K562 (cell line): ENCODE measurements around the gene ZC3H18. TPM values are rescaled to one million over a fixed set of nuclear protein-coding genes. Genes with fewer than 3 reads are reported as not detected.
A peak's percentile ranks its signal among the peaks of the same experiment; 100 is the strongest.

Source experiments
- ATAC-seq: fragments of 200-7000 bp; cut with Tn5 transposase; 3 replicates; pipeline ENCODE4 v1.9.1; 2020; ENCODE audit warnings: moderate library complexity
- BruUV-seq: library from RNA; stranded (reverse); fragments of 400-500 nt; replicated peaks from 2 replicates; lab custom pipeline; 2021; lab: Mats Ljungman, UMichigan
- CTCF ChIA-PET: fragments of 300-600 bp; formaldehyde crosslinking; extraction: SDS; loops from one replicate; lab custom pipeline; 2021; ENCODE audit warnings: low intra/inter-chr PET ratio; lab: Yijun Ruan, JAX
- POLR2A ChIA-PET: fragments of 300-600, 350-650 bp; sonication (Branson Sonifier 250); formaldehyde crosslinking; extraction: SDS; loops from one replicate; lab custom pipeline; 2021; ENCODE audit warnings: antibody characterized with exemption, inconsistent platforms; lab: Yijun Ruan, JAX
- DNase-seq, 4 experiments: peaks; one replicate each; pipeline versions ENCODE4 v3.0.0 to v3.0.0-alpha.2; 2011 to 2018; ENCODE audit warnings: low spot score in 3 of 4, mixed read lengths in 3 of 4; ENCODE audit errors: extremely low read depth in 1 of 4
- FAIRE-seq: peaks from 2 replicates; lab custom pipeline; 2011; peaks lifted over from hg19 to GRCh38; lab: Jason Lieb, UNC
- H2AFZ ChIP-seq: 2 replicates; pipeline ENCODE4 v1.6.0; 2011; ENCODE audit warnings: low read depth, low read length, control low read depth, inconsistent platforms
- H3K27ac ChIP-seq: fragments of 200-600 bp; 3 replicates; pipeline ENCODE4 v1.8.0; 2011; ENCODE audit warnings: low read depth, mild to moderate bottlenecking, control low read depth, inconsistent platforms, low read length, moderate library complexity, mixed read lengths; ENCODE audit errors: extremely low read depth
- H3K27me3 ChIP-seq, 2 experiments: fragments of 300-600 bp in 1 of 2; 2 replicates in 1 of 2; 3 replicates in 1 of 2; pipeline versions ENCODE4 v1.6.0 to v1.8.0; 2011; ENCODE audit warnings: inconsistent platforms in 2 of 2, low read length in 2 of 2, mild to moderate bottlenecking in 1 of 2, mixed read lengths in 1 of 2, moderate library complexity in 1 of 2; ENCODE audit not compliant: control insufficient read depth in 2 of 2, insufficient read depth in 2 of 2
- H3K36me3 ChIP-seq: fragments of 300-600 bp; 3 replicates; pipeline ENCODE4 v1.8.0; 2011; ENCODE audit warnings: mild to moderate bottlenecking, low read length, inconsistent platforms; ENCODE audit not compliant: control insufficient read depth, insufficient read depth
- H3K4me1 ChIP-seq, 2 experiments: fragments of 200-600 bp in 1 of 2; replicated peaks in 1 of 2; 2 replicates in 1 of 2; 3 replicates in 1 of 2; pipeline versions ENCODE4 v1.5.1 to v1.8.0; 2011; ENCODE audit warnings: inconsistent platforms in 2 of 2, low read length in 2 of 2, mild to moderate bottlenecking in 1 of 2, mixed read lengths in 1 of 2, moderate library complexity in 1 of 2; ENCODE audit not compliant: control insufficient read depth in 2 of 2, insufficient read depth in 2 of 2
- H3K4me2 ChIP-seq: 2 replicates; pipeline ENCODE4 v1.6.1; 2011; ENCODE audit warnings: low read length, control low read depth, inconsistent platforms, mixed read lengths; ENCODE audit not compliant: insufficient read depth
- H3K4me3 ChIP-seq: fragments of 200-600 bp; sonication (generic), shearing (Covaris generic); 2 replicates; pipeline ENCODE4 v1.5.1; 2016; ENCODE audit warnings: control low read depth, inconsistent platforms
- H3K79me2 ChIP-seq: fragments of 200-600 bp; 3 replicates; pipeline ENCODE4 v1.8.0; 2011; ENCODE audit warnings: low read length, inconsistent platforms; ENCODE audit not compliant: control insufficient read depth, insufficient read depth
- H3K9ac ChIP-seq, 2 experiments: 2 replicates each; pipeline versions ENCODE4 v1.6.0 to v1.6.1; 2011; ENCODE audit warnings: low read depth in 2 of 2, low read length in 2 of 2, control low read depth in 1 of 2, inconsistent platforms in 1 of 2, mild to moderate bottlenecking in 1 of 2, mixed read lengths in 1 of 2; ENCODE audit not compliant: insufficient read depth in 1 of 2
- H3K9me1 ChIP-seq: one replicate; pipeline ENCODE4 v1.6.0; 2011; ENCODE audit warnings: inconsistent platforms, mild to moderate bottlenecking, low read length, moderate library complexity; ENCODE audit not compliant: control insufficient read depth, insufficient read depth
- H3K9me3 ChIP-seq: replicated peaks from 2 replicates; pipeline ENCODE4 v1.5.1; 2011; ENCODE audit warnings: low read depth, low read length, inconsistent platforms; ENCODE audit not compliant: control insufficient read depth, insufficient read depth
- H4K20me1 ChIP-seq: replicated peaks from 2 replicates; pipeline ENCODE4 v1.6.1; 2011; ENCODE audit warnings: low read length, inconsistent platforms, mixed read lengths; ENCODE audit not compliant: control insufficient read depth, insufficient read depth
- POLR2G ChIP-seq: fragments of 200-400 bp; formaldehyde crosslinking; IDR thresholded peaks from 2 replicates; pipeline ENCODE4 v1.6.1; 2017; ENCODE audit warnings: low read depth, mild to moderate bottlenecking, antibody characterized with exemption, low read length, moderate library complexity
- TSHZ1 ChIP-seq: fragments of 250-450 bp; sonication (Bioruptor Pico); IDR thresholded peaks from 2 replicates; pipeline ENCODE4 v1.4.0; 2020; ENCODE audit warnings: mild to moderate bottlenecking, moderate library complexity
- ZNF143 ChIP-seq: sonication (generic); formaldehyde crosslinking; IDR thresholded peaks from 2 replicates; pipeline ENCODE4 v1.9.0; 2022; ENCODE audit warnings: mild to moderate bottlenecking, missing genetic modification reagents
- WGBS: fragments of 100-300 bp; shearing (Covaris generic); methylation state at CpG from one replicate; pipeline ENCODE4 v1.1.6; 2016; ENCODE audit warnings: low coverage, mixed read lengths; ENCODE audit not compliant: insufficient coverage; ENCODE audit errors: missing lambda C conversion rate; 5-methylcytosine and 5-hydroxymethylcytosine counted together
- in situ Hi-C: fragments of 300-500 bp; cut with MboI; formaldehyde crosslinking; loops from 4 replicates; pipeline ENCODE4 v1.15.0; 2018; ENCODE audit warnings: inconsistent platforms, mixed read lengths
- intact Hi-C: fragments of 100-400 bp; cut with micrococcal nuclease; formaldehyde crosslinking; loops from 2 replicates; pipeline ENCODE4 v1.14.2; 2022
- polyA plus RNA-seq, 8 experiments: library from polyadenylated mRNA; depleted of rRNA in 4 of 8; stranded (reverse) in 5 of 8; unstranded in 3 of 8; fragments of >200 nt; fragmentation: Nextera tagmentation in 2 of 8; fragmentation: Illumina TruSeq in 1 of 8; extraction: Ambion mirVana in 2 of 8; extraction: Trizol in 1 of 8; gene quantifications; 2 replicates each; pipeline versions ENCODE4 v1.2.1 to v1.2.3, GENCODE V29; 2011 to 2014; ENCODE audit warnings: inconsistent platforms in 1 of 8, missing spikeins in 1 of 8
- total RNA-seq, 7 experiments: library from RNA; depleted of rRNA in 6 of 7; stranded (reverse); fragments of >200 nt in 6 of 7; fragmentation: Illumina TruSeq in 2 of 7; extraction: Trizol in 2 of 7; gene quantifications; 2 replicates each; pipeline versions ENCODE4 v1.2.1 to v1.2.3, GENCODE V29; 2011 to 2021; ENCODE audit warnings: low replicate concordance in 1 of 7

ZC3H18 gene
- total and polyA plus RNA-seq, 9 of the 15 experiments (the other 6 are each of a cell fraction or from before 2014, with no cell fraction given), result 1.7 to 88.7 (median 26.9) TPM

GRCh38 chr16:88671806-88672205 lies 101.6 kb downstream of the ZC3H18 start:
- ATAC-seq (no peak), DNase-seq (no peak), FAIRE-seq (no peak)
- in situ Hi-C loops (no loop called here), intact Hi-C loops (no loop called here)
- no TSS peak for BruUV-seq
- Histone ChIP-seq H3K9me1 (no peaks in the 10 kb centered on the region), H3K4me2 (no peak overlapping the region), H3K4me3 (no peak overlapping the region), H4K20me1 (no peaks in the 10 kb centered on the region), H3K27me3 (no peaks in the 10 kb centered on the region), H3K4me1 (peaks cover 0 to 24% of the 10 kb centered on the region in 2 experiments; a peak in 2 of 5 replicates), H3K27ac (no peak overlapping the region), H2AFZ (no peak overlapping the region), H3K9me3 (no peaks in the 10 kb centered on the region), H3K79me2 (no peaks in the 10 kb centered on the region), H3K9ac (peak overlapping the region in 1 of 2 experiments; percentile 44; a peak in 1 of 4 replicates), H3K36me3 (peaks cover 7% of the 10 kb centered on the region; the same call in 2 of the 3 replicates)
- ChIA-PET POLR2A (interaction anchor here (0.5 kb wide), 1 partner anchor 47 kb away, joined by 3 read pairs; no protein-coding TSS in a partner anchor), CTCF (no interaction called here)
- 66% methylated on average over 23 of the region's 23 CpGs for WGBS
- TF ChIP-seq POLR2G, result peak; percentile 58
- no peak for TF ChIP-seq ZNF143 (CRISPR knock-in tag)
- TF ChIP-seq TSHZ1 (CRISPR knock-in tag), result no peak
